Measurements from ENCODE around the gene FERD3L. TPM values are rescaled to one million over a fixed set of nuclear protein-coding genes. Genes with fewer than 3 reads are reported as not detected.

Gene FERD3L
- total and polyA plus RNA-seq, 2 donors (not counting 3 experiments of a cell fraction or from before 2014, with no cell fraction given) = not detected

DNA sequence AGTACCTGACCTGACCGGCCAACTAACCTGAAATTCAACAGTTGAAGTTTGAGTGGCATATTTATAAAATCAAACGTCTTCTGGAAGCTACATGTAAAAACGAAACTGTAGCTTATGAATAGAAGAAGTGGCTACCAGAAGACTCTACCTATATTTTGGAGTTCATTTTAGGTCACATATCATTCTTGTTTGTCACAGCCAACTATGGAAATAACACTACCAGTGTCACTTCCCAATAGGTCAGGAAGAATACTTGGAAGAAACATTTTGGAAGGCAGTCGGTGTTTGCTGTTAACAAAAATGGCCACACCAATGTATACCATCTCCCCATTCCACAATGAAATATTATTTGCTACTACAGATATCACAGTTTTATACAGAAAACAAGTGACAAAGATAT lies 40.4 kb downstream of the FERD3L start:
- CTCF ChIA-PET = interaction anchor here (1.0 kb wide), 1 partner anchor 14 kb away, joined by 3 read pairs; no protein-coding TSS in a partner anchor
- Histone ChIP-seq H3K9me3 (replicated peaks; ENCODE audit: control insufficient read depth, insufficient read depth, low read length) (no peaks in the 10 kb centered on the region), H3K4me2 (ENCODE audit: insufficient read depth, low read length) (no peak overlapping the region), H3K4me3 (replicated peaks in 1 of 3; ENCODE audit: insufficient read depth in 1 of 3, low read depth in 1 of 3, low read length in 3 of 3) (no peak overlapping the region), H3K79me2 (ENCODE audit: control insufficient read depth, insufficient read depth, low read length) (no peaks in the 10 kb centered on the region), H2AFZ (ENCODE audit: low read depth, low read length) (no peak overlapping the region), H3K27ac (ENCODE audit: insufficient read depth, low read depth, low read length) (no peak overlapping the region), H3K36me3 (ENCODE audit: control insufficient read depth in 2 of 2, extremely low read depth in 1 of 2, insufficient read depth in 2 of 2, low read length in 2 of 2) (no peaks in the 10 kb centered on the region), H3K4me1 (ENCODE audit: control insufficient read depth, extremely low read depth, insufficient read depth, low read length) (peaks cover 10% of the 10 kb centered on the region), H3K9ac (replicated peaks; ENCODE audit: extremely low read depth, insufficient read depth, low read length) (no peak overlapping the region), H4K20me1 (replicated peaks; ENCODE audit: control insufficient read depth, extremely low read depth, insufficient read depth, low read length) (no peaks in the 10 kb centered on the region), H3K27me3 (ENCODE audit: control insufficient read depth in 2 of 2, insufficient read depth in 2 of 2, low read length in 2 of 2) (peaks cover 66 to 92% of the 10 kb centered on the region in 2 experiments), H3K9me1 (replicated peaks; ENCODE audit: control insufficient read depth, extremely low read depth, insufficient read depth, low read length) (no peaks in the 10 kb centered on the region)
- POLR2A ChIA-PET = no interaction called here
- intact Hi-C loops (cut with micrococcal nuclease) (no loop called here), dilution Hi-C loops (cut with MboI; ENCODE audit: extremely low pct_ligation_motif_present, low sequenced_read_pairs) (no loop called here)
- DNase-seq (ENCODE audit: low read depth, low spot score) = no peak
- no TSS peak for BruUV-seq (replicated peaks)
- no peak for FAIRE-seq
- TF ChIP-seq MYC (IDR thresholded peaks at IDR 0.05; ENCODE audit: low read depth, low read length) (no peak), JUN (IDR thresholded peaks at IDR 0.05; ENCODE audit: borderline replicate concordance, insufficient read depth, insufficient read length, low read depth) (no peak), GATA2 (IDR thresholded peaks at IDR 0.05; ENCODE audit: insufficient read depth, insufficient read length, low read depth, low read length) (no peak), POLR2A (IDR thresholded peaks at IDR 0.05; ENCODE audit: low read depth, low read length) (no peak), FOS (IDR thresholded peaks at IDR 0.05; ENCODE audit: borderline replicate concordance, insufficient read depth, low read length) (no peak)
- TF ChIP-seq, protein P1, sequence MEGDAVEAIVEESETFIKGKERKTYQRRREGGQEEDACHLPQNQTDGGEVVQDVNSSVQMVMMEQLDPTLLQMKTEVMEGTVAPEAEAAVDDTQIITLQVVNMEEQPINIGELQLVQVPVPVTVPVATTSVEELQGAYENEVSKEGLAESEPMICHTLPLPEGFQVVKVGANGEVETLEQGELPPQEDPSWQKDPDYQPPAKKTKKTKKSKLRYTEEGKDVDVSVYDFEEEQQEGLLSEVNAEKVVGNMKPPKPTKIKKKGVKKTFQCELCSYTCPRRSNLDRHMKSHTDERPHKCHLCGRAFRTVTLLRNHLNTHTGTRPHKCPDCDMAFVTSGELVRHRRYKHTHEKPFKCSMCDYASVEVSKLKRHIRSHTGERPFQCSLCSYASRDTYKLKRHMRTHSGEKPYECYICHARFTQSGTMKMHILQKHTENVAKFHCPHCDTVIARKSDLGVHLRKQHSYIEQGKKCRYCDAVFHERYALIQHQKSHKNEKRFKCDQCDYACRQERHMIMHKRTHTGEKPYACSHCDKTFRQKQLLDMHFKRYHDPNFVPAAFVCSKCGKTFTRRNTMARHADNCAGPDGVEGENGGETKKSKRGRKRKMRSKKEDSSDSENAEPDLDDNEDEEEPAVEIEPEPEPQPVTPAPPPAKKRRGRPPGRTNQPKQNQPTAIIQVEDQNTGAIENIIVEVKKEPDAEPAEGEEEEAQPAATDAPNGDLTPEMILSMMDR (IDR thresholded peaks at IDR 0.05; ENCODE audit: extremely low read depth in 1 of 2, insufficient read depth in 1 of 2, low read depth in 1 of 2, low read length in 2 of 2) = no peak

DNA sequence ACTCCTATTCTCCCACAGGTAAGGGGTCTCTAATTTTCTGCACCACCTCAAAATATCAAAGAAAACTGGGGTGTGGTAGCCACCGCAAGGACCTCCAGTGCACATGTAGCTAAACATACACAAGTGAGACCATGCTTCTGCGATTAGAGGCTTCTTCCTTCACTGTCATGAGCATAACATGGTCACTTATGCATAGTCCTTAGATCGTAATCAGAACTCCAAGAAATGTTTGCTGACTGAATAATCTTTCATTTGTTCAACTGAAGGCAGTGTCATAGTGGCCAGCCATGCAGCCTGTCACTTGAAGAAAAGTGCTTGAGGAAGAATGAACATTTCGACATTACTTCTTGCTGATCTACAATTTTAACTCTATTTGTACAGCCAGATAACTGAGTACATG lies 42.3 kb downstream of the FERD3L start:
- H3K27me3 ChIP-seq (ENCODE audit: control insufficient read depth in 2 of 2, insufficient read depth in 2 of 2, low read length in 2 of 2) = peaks cover 47 to 81% of the 10 kb centered on the region in 2 experiments
- no peak overlapping the region for H3K4me3 ChIP-seq (replicated peaks in 1 of 3; ENCODE audit: insufficient read depth in 1 of 3, low read depth in 1 of 3, low read length in 3 of 3)
- no peak for TF ChIP-seq EZH2 (IDR thresholded peaks at IDR 0.05; ENCODE audit: borderline replicate concordance, low read depth, low read length, severe bottlenecking)
- no peak for TF ChIP-seq JUN (IDR thresholded peaks at IDR 0.05; ENCODE audit: borderline replicate concordance, insufficient read depth, insufficient read length, low read depth)
- H3K9ac ChIP-seq (replicated peaks; ENCODE audit: extremely low read depth, insufficient read depth, low read length) = no peak overlapping the region
- H3K9me3 ChIP-seq (replicated peaks; ENCODE audit: control insufficient read depth, insufficient read depth, low read length) = no peaks in the 10 kb centered on the region
- no peak overlapping the region for H2AFZ ChIP-seq (ENCODE audit: low read depth, low read length)
- H3K4me2 ChIP-seq (ENCODE audit: insufficient read depth, low read length) = no peak overlapping the region
- H3K36me3 ChIP-seq (ENCODE audit: control insufficient read depth in 2 of 2, extremely low read depth in 1 of 2, insufficient read depth in 2 of 2, low read length in 2 of 2) = no peaks in the 10 kb centered on the region
- CTCF ChIA-PET = interaction anchor here (0.6 to 2.0 kb wide), 2 partner anchors 19 to 389 kb away, joined by 3 to 4 read pairs; no protein-coding TSS in a partner anchor
- intact Hi-C loops (cut with micrococcal nuclease) (no loop called here), dilution Hi-C loops (cut with MboI; ENCODE audit: extremely low pct_ligation_motif_present, low sequenced_read_pairs) (no loop called here)
- H3K9me1 ChIP-seq (replicated peaks; ENCODE audit: control insufficient read depth, extremely low read depth, insufficient read depth, low read length) = no peaks in the 10 kb centered on the region
- FAIRE-seq (no peak), DNase-seq (ENCODE audit: low read depth, low spot score) (no peak)
- POLR2A ChIA-PET = no interaction called here
- H3K4me1 ChIP-seq (ENCODE audit: control insufficient read depth, extremely low read depth, insufficient read depth, low read length) = peaks cover 10% of the 10 kb centered on the region
- no peaks in the 10 kb centered on the region for H3K79me2 ChIP-seq (ENCODE audit: control insufficient read depth, insufficient read depth, low read length)
- H4K20me1 ChIP-seq (replicated peaks; ENCODE audit: control insufficient read depth, extremely low read depth, insufficient read depth, low read length) = no peaks in the 10 kb centered on the region
- no peak overlapping the region for H3K27ac ChIP-seq (ENCODE audit: insufficient read depth, low read depth, low read length)
- no TSS peak for BruUV-seq (replicated peaks)

All from endothelial cell of umbilical vein (primary cell).